Neural cell (in vitro differentiated cells): ENCODE data around the gene BRF1. TPM values are rescaled to one million over a fixed set of nuclear protein-coding genes. Genes with fewer than 3 reads are reported as not detected.

Experiments
- H2AFZ ChIP-seq: fragments of 200-600, 300-800 bp; sonication (generic), shearing (Covaris generic); 2 replicates; pipeline ENCODE4 v1.6.0; 2014; ENCODE audit warnings: low read depth, mild to moderate bottlenecking, antibody characterized with exemption, low read length, moderate library complexity
- H3F3A ChIP-seq: fragments of 200-600 bp; shearing (Covaris generic); 2 replicates; pipeline ENCODE4 v1.6.1; 2016; ENCODE audit warnings: mild to moderate bottlenecking, moderate library complexity, mixed read lengths, antibody characterized with exemption, low read length; ENCODE audit not compliant: insufficient read depth, poor library complexity, severe bottlenecking
- H3K27ac ChIP-seq: fragments of 200-600, 300-800 bp; sonication (generic), shearing (Covaris generic); 2 replicates; pipeline ENCODE4 v1.5.1; 2014; ENCODE audit warnings: mild to moderate bottlenecking, low read length, moderate library complexity
- H3K27me3 ChIP-seq: fragments of 300-800, 200-600 bp; sonication (generic), shearing (Covaris generic); 2 replicates; pipeline ENCODE4 v1.6.0; 2014; ENCODE audit warnings: mild to moderate bottlenecking, low read depth, low read length, moderate library complexity; ENCODE audit not compliant: insufficient read depth
- H3K36me3 ChIP-seq: fragments of 300-800, 200-600 bp; sonication (generic), shearing (Covaris generic); 2 replicates; pipeline ENCODE4 v1.5.1; 2014; ENCODE audit warnings: mild to moderate bottlenecking, antibody characterized with exemption, low read length, moderate library complexity; ENCODE audit not compliant: insufficient read depth
- H3K4me2 ChIP-seq: fragments of 300-800, 200-600 bp; sonication (generic), shearing (Covaris generic); 2 replicates; pipeline ENCODE4 v1.6.0; 2014; ENCODE audit warnings: mild to moderate bottlenecking, low read length
- H3K4me3 ChIP-seq: fragments of 300-800, 200-600 bp; sonication (generic), shearing (Covaris generic); 2 replicates; pipeline ENCODE4 v1.5.1; 2014; ENCODE audit warnings: mild to moderate bottlenecking, low read length, moderate library complexity
- H3K79me2 ChIP-seq: fragments of 200-600 bp; shearing (Covaris generic); replicated peaks from 2 replicates; pipeline ENCODE4 v1.6.0; 2014; ENCODE audit warnings: mild to moderate bottlenecking, low read length, moderate library complexity; ENCODE audit not compliant: insufficient read depth
- H3K9ac ChIP-seq: fragments of 300-800, 200-600 bp; sonication (generic), shearing (Covaris generic); 2 replicates; pipeline ENCODE4 v1.6.1; 2016; ENCODE audit warnings: mild to moderate bottlenecking, low read length, mixed read lengths
- H3K9me2 ChIP-seq: fragments of 200-600 bp; shearing (Covaris generic); 2 replicates; pipeline ENCODE4 v1.6.1; 2016; ENCODE audit warnings: mild to moderate bottlenecking, low read length, mixed read lengths; ENCODE audit not compliant: insufficient read depth
- H3K9me3 ChIP-seq: fragments of 200-600, 300-800 bp; sonication (generic), shearing (Covaris generic); 2 replicates; pipeline ENCODE4 v1.6.1; 2016; ENCODE audit warnings: mild to moderate bottlenecking, mixed run types, low read length, moderate library complexity, mixed read lengths
- H4K20me1 ChIP-seq: fragments of 200-600 bp; shearing (Covaris generic); 2 replicates; pipeline ENCODE4 v1.6.1; 2016; ENCODE audit warnings: mild to moderate bottlenecking, mixed run types; ENCODE audit not compliant: insufficient read depth
- CTCF ChIP-seq: fragments of 450-650 bp; IDR thresholded peaks from 2 replicates; pipeline ENCODE4 v1.5.1; 2014; ENCODE audit warnings: antibody characterized with exemption, mild to moderate bottlenecking, moderate library complexity; ENCODE audit not compliant: poor library complexity, severe bottlenecking
- EP300 ChIP-seq: fragments of 450-650 bp; conservative IDR thresholded peaks from 2 replicates; pipeline ENCODE4 v1.6.1; 2014; ENCODE audit warnings: antibody characterized with exemption, mild to moderate bottlenecking, moderate library complexity; ENCODE audit not compliant: poor library complexity, severe bottlenecking
- EZH2 ChIP-seq: fragments of 200-600, 300-800 bp; shearing (Covaris generic), sonication (generic); IDR thresholded peaks from 2 replicates; pipeline ENCODE4 v1.6.1; 2014; ENCODE audit warnings: antibody characterized with exemption, low read length, borderline replicate concordance, mild to moderate bottlenecking; ENCODE audit not compliant: insufficient read depth, poor library complexity, severe bottlenecking
- MXI1 ChIP-seq: fragments of 450-650 bp; conservative IDR thresholded peaks from 2 replicates; pipeline ENCODE4 v1.6.1; 2014; ENCODE audit warnings: antibody characterized with exemption, mild to moderate bottlenecking; ENCODE audit not compliant: poor library complexity, severe bottlenecking
- POLR2AphosphoS5 ChIP-seq: IDR thresholded peaks from 2 replicates; pipeline ENCODE4 v1.6.1; 2012
- RAD21 ChIP-seq: fragments of 450-650 bp; conservative IDR thresholded peaks from 2 replicates; pipeline ENCODE4 v1.6.1; 2014; ENCODE audit warnings: antibody characterized with exemption, mild to moderate bottlenecking, moderate library complexity
- REST ChIP-seq: IDR thresholded peaks from 2 replicates; pipeline ENCODE4 v1.6.1; 2012; ENCODE audit warnings: borderline replicate concordance
- SMC3 ChIP-seq: fragments of 450-650 bp; conservative IDR thresholded peaks from 2 replicates; pipeline ENCODE4 v1.6.1; 2014; ENCODE audit warnings: antibody characterized with exemption, mild to moderate bottlenecking, moderate library complexity; ENCODE audit not compliant: poor library complexity
- TAF1 ChIP-seq: IDR thresholded peaks from 2 replicates; pipeline ENCODE4 v1.6.1; 2012; ENCODE audit warnings: low read depth
- polyA plus RNA-seq: library from polyadenylated mRNA; depleted of rRNA; stranded (reverse); fragments of >200 nt; gene quantifications from 2 replicates; pipeline ENCODE4 v1.2.3, GENCODE V29; 2014

Gene BRF1
- polyA plus RNA-seq, 1 donor from 2014 or later = 69.4 TPM

- Histone ChIP-seq H3K9me3 (no peaks in the 10 kb centered on the region), H3K27me3 (no peaks in the 10 kb centered on the region), H3K9ac (no peak overlapping the region), H3F3A (no peaks in the 10 kb centered on the region), H2AFZ (no peak overlapping the region), H3K79me2 (no peaks in the 10 kb centered on the region), H3K36me3 (peaks cover 15% of the 10 kb centered on the region), H3K9me2 (no peaks in the 10 kb centered on the region), H3K4me3 (no peak overlapping the region), H4K20me1 (no peaks in the 10 kb centered on the region), H3K27ac (no peak overlapping the region), H3K4me2 (no peak overlapping the region)
- TF ChIP-seq POLR2AphosphoS5 = no peak
- no peak for TF ChIP-seq REST
- no peak for TF ChIP-seq EZH2
- no peak for TF ChIP-seq CTCF
- TF ChIP-seq EP300 = no peak
Observed at GRCh38 chr14:105221598-105222178, 79.1 kb downstream of the BRF1 start.

GRCh38 chr14:105220699-105221597 is 79.9 kb downstream of the BRF1 start:
- Histone ChIP-seq H4K20me1 (no peaks in the 10 kb centered on the region), H3K4me2 (no peak overlapping the region), H3K79me2 (no peaks in the 10 kb centered on the region), H3K9me2 (no peaks in the 10 kb centered on the region), H3K4me3 (no peak overlapping the region), H3K9ac (no peak overlapping the region), H3K27me3 (no peaks in the 10 kb centered on the region), H3K36me3 (peaks cover 10% of the 10 kb centered on the region), H3K9me3 (no peaks in the 10 kb centered on the region), H2AFZ (no peak overlapping the region), H3F3A (no peaks in the 10 kb centered on the region), H3K27ac (no peak overlapping the region)
- TF ChIP-seq CTCF (no peak), REST (no peak), MXI1 (no peak), TAF1 (no peak), EZH2 (no peak), SMC3 (no peak), RAD21 (no peak), POLR2AphosphoS5 (no peak), EP300 (no peak)
